SKM-1 (cell line): ENCODE measurements around the gene MAN1C1.
"Not testable (repeated sequence)": the region's sequence is repeated elsewhere in the genome, so short reads cannot be mapped to it uniquely, and the experiment has no call there.

Source experiments
- DNase-seq: peaks from one replicate; lab custom pipeline; 2025; ENCODE audit not compliant: unreplicated experiment; lab: John Stamatoyannopoulos, UW

MAN1C1 gene

GRCh38 chr1:25695771-25696311 is 79.2 kb downstream of the MAN1C1 start:
- no peak for DNase-seq

DNA sequence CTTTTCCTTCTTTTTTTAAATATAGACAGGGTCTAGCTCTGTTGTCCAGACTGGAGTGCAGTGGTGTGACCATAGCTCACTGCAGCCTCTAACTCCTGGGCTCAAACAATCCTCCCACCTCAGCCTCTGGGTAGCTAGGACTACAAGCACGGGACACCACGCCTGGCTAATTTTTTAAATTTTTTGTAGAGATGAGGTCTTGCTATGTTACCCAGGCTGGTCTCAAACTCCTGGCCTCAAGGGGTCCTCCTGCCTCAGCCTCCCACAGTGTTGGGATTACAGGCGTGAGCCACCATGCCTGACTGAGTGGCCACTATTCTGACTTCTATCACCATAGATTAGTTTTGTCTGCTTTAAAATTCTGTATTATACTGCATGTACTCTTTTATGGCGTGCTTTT is 80.1 kb downstream of the MAN1C1 start:
- not testable (repeated sequence) for DNase-seq

DNA sequence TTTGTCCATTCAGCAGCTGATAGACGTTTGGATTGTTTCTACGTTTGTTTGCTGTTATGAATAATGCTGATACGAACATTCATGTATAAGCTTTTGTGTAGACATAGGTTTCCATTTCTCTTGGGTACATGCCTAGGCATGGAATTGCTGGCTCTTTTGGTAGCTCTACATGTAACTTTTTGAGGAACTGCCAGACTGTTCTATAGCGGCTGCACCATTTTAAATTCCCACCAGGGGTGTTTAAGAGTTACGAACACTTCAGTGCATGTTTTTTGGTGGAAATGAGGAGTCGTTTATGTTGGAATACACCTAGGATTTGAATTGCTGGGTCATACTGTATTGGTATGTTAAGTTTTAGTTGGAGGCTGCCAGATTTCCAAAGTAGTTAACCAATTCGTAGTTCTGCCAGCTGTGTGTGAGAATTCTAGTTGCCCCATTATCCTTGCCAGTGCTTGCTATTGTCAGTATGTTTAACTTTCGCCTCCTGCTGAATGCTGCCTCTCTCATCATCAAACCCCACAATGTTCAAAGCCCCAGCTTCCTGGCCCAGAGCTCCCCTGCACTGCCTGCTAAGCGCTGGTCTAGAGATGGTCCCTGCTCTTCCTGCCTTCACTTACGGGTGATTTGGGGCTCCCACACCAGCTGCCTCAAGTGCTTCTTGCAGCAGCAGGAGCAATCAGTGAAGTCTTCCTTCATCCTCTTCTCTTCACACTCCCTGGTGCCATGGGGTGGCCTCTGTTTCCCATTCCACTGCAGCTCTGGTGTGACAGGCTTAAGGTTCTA is 81.0 kb downstream of the MAN1C1 start:
- no peak for DNase-seq

DNA sequence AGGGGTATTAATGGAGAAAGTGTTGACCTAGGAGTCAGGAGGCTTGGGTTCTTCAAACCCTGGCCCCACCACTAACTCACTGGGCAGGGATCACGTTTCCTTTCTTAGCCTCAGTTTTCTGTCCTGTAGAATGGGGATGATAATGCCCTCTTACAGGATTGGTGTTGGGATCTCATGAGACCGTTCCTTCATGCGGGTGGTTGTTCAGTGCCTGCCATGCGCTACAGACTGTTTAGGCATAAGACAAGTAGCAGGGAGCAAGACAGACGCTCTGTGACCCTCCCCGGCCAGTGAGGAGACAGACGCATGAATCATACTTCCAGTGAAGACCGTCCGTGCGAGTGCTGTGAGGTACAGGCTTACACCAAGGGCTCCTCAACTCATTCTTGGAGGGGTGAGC is 81.7 kb downstream of the MAN1C1 start:
- no peak for DNase-seq

- not testable (repeated sequence) for DNase-seq
These were observed 82.5 kb downstream of the MAN1C1 start for GRCh38 chr1:25699059-25699458.

- no peak for DNase-seq
These were observed 83.0 kb downstream of the MAN1C1 start for GRCh38 chr1:25699500-25700143.

DNA sequence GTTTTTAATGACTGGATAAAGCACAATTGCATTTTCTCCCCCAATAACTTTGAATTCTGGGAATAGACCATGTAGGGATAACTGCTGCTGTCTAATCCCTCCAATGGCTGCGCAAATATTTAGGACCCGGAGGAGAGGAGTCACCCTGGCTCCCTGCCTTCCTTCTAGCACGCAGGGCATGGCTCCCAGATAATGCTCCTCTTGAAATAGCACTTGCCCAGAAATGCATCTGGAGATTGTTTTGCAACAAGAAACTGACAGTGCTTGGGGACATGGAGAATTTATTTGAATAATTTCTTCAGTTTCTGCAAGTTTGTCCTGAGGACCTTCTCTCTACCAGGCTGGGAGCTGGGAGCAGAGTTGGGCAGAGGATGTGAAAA is 83.5 kb downstream of the MAN1C1 start:
- no peak for DNase-seq

DNA sequence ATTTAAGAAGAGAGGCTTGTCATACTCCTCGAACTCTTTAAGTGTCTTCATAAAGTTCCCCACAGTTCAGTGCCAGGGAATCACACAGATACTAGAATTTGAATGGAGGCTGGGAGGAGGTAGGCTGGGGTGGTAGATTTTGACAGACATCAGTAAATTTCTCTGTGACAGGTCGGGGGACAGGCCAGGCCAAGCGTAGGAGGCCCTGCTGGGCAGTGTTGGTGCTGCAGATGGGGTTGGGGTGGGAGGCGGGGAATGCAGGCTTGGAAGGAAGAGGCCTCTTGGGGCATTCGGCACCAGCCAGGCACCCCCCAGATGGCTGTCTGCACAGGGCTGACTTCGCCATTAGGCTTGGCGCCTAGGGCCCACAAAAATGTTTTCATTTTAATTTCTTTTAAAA is 84.0 kb downstream of the MAN1C1 start:
- no peak for DNase-seq

DNA sequence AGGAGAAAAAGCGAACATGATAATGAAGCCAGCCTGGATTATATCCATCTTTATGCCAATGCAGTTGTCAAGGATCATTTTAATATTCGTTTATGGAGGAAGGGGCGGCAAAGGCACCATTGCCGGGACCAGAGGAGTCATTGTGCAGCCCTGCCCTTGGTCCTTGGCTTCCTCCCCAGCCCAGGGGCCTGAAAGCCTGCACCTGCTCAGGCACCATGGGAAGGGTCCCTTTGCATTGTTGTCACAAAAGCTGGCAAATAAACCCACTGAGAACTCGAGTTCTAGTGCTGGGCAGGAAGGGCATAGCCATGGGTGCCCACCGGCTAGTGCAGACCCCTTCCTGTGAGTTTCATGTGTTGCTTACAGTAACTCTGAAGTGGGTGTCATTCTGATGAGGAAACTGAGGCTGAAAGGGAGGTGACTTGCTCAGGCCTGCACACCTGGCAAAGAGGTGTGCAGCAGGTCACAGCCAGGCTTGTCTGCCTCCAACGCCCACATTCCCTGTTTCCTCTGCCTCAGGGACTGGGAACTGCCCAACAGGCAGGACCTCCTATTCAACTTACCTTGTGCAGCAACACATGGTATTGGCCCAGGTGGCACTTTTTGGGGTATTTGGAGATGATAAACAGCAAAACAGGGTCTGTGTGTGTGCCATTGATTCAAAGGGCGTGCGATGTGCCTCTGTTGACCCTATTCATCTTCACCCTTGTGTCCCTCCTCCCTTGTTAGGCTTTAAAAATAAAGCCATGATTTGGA is 84.6 kb downstream of the MAN1C1 start:
- no peak for DNase-seq

DNA sequence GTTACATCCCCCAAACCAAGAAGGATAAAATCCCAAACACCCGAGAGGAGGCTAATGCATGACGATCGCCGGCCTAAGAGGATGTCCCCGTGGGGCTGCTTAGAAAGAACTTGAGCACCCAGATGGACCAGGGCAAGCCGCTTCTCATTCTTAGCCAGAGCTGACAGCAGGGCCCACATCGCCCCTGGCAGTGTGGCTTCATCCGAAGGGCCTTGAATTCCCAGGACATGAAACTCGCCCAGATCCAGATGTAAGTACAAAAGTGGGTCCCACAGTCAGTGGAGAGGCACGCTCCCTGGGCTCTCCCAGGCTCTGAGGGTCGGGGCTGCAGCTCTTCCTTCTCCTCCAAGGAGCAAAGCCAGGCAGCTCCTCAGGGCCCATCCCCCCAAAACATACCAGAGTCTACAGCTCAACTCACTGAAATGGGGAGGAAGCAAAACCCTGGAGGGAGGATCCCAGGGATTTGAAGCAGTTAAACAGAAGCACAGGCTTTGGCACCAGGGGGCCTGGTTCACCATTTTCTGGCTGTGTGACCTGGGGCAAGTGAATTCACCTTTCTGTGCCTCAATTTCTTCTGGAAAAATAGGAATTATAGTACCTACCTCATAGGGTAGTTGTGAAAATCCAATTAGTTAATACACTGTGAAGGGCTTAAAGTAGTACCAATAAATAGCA is 85.6 kb downstream of the MAN1C1 start:
- DNase-seq, result no peak

DNA sequence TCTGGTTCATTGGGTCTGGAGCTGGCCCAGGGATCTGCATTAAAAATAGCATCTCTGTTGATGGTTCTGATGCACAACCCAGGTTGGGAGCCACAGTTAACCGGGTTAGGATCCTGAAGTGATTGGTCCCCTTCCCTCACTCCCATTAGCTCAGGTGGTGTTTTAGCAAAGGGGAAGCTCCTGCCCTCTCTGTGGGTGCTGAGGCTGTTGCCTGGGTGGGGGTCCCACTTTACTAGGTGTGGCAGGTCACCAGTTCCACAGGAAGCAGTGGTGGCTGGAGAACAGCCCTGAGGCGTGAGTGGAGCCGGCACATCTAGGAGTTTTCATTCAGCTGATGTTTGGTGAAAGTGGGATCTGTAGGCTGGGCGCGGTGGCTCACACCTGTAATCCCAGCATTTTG is 86.5 kb downstream of the MAN1C1 start:
- DNase-seq, result no peak

GRCh38 chr1:25703671-25704266 is 87.2 kb downstream of the MAN1C1 start:
- DNase-seq, result no peak

DNA sequence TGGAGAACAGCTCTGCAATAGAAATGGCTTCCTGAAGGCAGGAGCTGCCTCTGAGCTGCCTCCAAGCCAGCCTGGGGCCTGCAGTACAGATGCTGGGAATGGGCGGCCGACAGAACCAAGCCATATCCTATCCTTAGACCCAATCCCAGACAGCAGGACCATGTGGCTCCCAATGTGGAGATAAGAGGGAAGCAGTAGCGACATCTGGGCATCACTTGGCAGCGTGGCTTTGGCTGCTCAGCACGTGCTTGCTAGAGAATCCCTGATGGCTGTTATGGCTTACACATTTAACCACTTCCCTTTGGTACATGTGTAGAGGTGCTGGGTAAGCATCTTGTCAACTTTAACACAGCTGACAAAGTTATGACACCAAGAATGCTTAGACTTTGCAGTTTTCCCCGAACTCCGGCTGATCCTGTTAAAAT is 87.7 kb downstream of the MAN1C1 start:
- DNase-seq, result no peak

DNA sequence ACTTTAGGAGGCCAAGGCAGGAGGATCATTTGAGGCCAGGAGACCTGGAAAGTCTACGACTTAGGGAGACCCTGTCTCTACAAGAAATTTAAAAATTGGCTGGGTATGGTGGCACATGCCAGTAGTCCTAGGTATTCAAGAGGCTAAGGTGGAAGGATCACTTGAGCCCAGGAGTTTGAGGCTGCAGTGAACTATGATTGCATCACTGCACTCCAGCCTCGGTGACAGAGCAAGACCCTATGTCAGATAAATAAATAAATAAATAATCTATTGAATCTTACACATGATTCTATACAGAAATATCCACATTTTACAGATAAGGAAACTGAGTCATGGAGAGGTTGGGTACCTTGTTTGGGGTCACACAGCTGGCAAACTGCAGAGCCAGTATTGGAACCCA is 89.1 kb downstream of the MAN1C1 start:
- no peak for DNase-seq

DNA sequence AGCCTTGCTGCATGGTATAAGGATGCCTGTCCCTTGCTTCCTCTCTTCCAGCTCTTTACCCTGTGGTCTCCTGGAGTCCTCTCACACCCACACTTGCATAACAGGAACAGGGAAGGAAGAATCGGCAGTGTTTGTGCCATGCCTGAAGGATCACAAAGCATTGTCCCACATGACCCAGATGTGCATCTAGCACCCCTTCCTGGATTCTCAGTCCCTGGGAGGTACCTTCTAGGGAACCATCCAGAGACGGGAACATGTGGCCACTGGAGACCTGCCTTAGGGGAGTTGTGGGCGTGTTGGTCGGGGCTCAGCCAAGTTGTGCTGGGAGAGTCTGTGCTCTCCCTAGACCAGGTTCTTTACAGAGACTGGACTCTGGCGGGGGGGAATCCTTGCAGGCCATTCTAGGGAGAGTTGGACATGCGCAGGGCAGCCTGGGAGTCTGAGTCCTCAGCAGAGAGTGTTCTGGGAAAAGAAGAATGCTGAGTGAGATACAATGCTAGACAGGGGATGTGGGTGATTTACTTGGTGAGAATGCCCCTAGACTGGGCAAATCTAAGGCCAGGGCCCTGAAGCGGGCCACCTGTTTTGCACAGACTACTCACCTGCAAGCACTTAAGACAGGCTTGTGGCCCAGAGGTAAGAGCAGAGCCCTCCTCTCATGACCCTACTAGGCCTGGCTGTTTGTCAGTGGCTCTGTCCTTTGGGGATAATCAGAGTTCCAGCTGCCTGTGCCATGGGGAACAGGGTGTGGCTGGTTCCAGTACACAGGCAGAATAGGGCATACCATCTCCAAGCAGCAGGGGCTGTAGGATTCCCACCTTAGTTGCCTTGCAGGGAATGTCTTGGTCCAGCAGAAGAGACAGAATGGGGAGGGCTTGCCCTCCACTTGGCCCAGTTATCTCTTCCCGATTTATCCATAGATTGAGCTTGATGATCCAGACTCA is 89.8 kb downstream of the MAN1C1 start:
- DNase-seq, result no peak

DNA sequence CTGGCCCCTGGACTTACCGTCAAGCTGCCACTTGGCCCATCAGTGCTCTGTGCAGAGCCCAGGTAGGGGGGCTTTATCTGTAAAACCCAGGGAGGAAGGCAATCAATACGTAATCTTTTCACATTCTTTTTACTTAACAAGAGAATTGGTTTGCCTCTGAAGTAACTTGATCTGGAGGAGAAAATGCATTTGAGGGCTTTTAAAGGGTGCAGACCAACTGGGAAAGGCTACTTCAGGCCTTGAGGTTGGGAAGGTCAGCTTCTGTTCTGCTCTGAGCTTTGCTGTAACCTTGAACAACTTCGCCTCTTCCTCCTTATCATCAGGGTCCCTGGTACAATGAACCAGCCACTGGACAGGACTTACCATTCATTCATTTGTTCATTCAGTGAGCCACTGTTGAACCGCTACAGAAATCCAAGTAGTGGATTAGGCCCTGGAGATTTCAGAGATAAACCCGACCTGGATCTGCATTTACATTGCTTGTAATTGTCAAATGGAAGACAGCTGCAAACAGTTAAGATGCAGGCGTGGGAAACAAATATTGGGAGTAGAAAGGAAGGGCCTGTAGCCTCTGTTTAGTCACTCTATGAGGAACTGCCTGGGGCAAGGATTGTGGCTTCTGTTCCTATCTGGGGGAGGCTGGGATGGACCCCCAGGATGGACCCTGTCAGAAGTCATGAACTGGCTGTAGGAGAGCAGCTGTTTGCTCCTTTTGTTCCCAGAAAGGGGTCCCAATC is 90.9 kb downstream of the MAN1C1 start:
- DNase-seq, result no peak

DNA sequence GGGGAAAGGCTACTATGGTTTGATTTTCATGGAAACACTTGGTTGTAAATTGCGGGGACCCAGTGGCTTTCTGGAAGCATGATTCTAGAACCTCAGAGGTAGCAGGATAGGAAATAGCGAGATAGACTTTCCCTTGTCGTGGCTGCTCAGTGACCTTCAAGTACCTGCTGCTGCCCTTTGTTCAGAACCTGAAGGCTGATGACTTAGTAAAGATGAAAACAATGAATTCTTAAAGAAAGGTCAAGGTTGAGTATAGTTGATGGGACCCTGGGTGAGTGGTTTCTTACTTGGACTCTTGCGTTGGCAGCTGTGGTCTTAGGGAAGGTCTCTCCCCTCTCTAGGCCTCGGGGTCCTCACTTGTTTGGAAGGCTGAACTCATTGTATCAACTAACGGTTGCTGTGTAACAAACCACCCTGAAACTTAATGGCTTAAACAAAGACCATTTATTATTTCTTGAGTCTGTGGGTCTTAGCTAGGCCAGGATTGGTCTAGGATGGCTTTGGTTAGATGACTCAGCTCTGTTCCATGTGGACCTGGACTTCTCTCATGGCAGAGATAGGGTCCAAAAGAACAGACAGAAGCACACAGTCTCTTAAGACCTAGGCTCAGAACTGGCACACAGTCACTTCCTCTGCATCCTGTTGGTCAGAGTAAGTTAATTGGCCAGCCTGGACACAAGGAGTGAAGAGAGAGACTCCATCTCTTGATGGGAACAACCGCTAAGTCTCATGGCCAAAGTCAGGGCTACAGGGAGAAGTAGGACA is 94.2 kb downstream of the MAN1C1 start:
- DNase-seq, result no peak

DNA sequence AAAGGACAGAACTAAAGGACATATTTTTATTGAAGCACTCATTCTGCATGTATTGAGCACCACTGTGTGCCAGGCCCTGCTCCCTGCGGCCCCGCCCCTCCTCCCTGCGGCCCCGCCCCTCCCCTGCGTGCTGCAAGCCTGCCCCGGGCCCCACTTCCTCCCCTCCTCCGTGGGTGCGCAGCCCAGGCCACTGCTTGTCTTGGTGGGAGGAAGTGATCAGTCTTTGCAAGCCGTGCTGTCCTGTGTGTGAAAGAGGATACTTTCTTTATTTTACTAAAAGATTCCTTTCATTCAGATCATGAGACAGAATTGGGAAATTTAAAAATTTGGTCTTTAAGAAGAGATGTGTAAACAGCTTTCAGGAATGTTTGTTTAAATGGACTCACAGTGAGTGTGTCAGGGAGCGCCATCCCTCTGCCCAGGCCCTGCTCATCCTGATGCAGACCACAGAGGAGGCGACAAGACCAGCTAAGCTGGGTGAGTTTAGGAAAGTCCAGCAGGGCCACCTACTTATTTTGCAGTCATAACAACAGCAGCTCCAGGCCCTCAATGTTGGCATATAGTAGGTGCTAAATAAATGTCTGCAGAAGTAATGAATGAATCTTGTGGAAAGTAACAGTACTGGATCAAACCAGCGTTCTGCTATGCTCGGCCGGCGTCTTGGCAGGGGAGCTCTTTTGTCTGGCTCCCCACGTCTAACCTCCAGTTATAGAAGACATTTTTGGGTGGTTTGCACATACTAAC is 95.1 kb downstream of the MAN1C1 start:
- DNase-seq, result peak; percentile 48
